ENCODE results near the gene TCEA2. TPM values are rescaled to one million over a fixed set of nuclear protein-coding genes. Genes with fewer than 3 reads are reported as not detected.
A peak's percentile ranks its signal among the peaks of the same experiment; 100 is the strongest.

Gene TCEA2
- total RNA-seq, 1 experiment from 2014 or later = 38.5 TPM

- Histone ChIP-seq H3K4me1 (ENCODE audit: control insufficient read depth, insufficient read depth, low read length) (no peaks in the 10 kb centered on the region), H3K4me3 (ENCODE audit: low read depth in 2 of 2, low read length in 2 of 2) (no peak overlapping the region), H3K36me3 (ENCODE audit: control insufficient read depth, insufficient read depth, low read length) (no peaks in the 10 kb centered on the region), H3K27me3 (ENCODE audit: control insufficient read depth, insufficient read depth, low read length) (no peaks in the 10 kb centered on the region), H3K27ac (ENCODE audit: low read length) (no peak overlapping the region), H3K9me3 (ENCODE audit: control insufficient read depth, insufficient read depth, low read depth, low read length) (no peaks in the 10 kb centered on the region)
- intact Hi-C loops (cut with micrococcal nuclease; ENCODE audit: unreplicated experiment) = no loop called here
- no TSS peak for BruUV-seq (replicated peaks)
- DNase-seq (ENCODE audit: low read depth, low spot score) (no peak), ATAC-seq (peak; percentile 51; the same call in 1 of the 2 replicates)
- in situ Hi-C loops (cut with HindIII; ENCODE audit: low pct_unique_long_range_greater_than_20kb, low sequenced_read_pairs) = no loop called here
- ChIA-PET CTCF (no interaction called here), POLR2A (no interaction called here)
- TF ChIP-seq, protein P1, sequence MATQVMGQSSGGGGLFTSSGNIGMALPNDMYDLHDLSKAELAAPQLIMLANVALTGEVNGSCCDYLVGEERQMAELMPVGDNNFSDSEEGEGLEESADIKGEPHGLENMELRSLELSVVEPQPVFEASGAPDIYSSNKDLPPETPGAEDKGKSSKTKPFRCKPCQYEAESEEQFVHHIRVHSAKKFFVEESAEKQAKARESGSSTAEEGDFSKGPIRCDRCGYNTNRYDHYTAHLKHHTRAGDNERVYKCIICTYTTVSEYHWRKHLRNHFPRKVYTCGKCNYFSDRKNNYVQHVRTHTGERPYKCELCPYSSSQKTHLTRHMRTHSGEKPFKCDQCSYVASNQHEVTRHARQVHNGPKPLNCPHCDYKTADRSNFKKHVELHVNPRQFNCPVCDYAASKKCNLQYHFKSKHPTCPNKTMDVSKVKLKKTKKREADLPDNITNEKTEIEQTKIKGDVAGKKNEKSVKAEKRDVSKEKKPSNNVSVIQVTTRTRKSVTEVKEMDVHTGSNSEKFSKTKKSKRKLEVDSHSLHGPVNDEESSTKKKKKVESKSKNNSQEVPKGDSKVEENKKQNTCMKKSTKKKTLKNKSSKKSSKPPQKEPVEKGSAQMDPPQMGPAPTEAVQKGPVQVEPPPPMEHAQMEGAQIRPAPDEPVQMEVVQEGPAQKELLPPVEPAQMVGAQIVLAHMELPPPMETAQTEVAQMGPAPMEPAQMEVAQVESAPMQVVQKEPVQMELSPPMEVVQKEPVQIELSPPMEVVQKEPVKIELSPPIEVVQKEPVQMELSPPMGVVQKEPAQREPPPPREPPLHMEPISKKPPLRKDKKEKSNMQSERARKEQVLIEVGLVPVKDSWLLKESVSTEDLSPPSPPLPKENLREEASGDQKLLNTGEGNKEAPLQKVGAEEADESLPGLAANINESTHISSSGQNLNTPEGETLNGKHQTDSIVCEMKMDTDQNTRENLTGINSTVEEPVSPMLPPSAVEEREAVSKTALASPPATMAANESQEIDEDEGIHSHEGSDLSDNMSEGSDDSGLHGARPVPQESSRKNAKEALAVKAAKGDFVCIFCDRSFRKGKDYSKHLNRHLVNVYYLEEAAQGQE (IDR thresholded peaks at IDR 0.05; ENCODE audit: insufficient read depth in 1 of 2, low read depth in 2 of 2, low read length in 1 of 2) = no peak
- TF ChIP-seq SIN3A (IDR thresholded peaks at IDR 0.05; ENCODE audit: borderline replicate concordance, insufficient read depth, low read depth, low read length) (no peak), TCF7L2 (IDR thresholded peaks at IDR 0.05; ENCODE audit: low read depth, low read length) (no peak), POLR2AphosphoS5 (IDR thresholded peaks at IDR 0.05; ENCODE audit: low read depth, low read length) (no peak), CTCF (IDR thresholded peaks at IDR 0.05) (no peak)
Observed at GRCh38 chr20:64093013-64093503, 30.1 kb downstream of the TCEA2 start.

DNA sequence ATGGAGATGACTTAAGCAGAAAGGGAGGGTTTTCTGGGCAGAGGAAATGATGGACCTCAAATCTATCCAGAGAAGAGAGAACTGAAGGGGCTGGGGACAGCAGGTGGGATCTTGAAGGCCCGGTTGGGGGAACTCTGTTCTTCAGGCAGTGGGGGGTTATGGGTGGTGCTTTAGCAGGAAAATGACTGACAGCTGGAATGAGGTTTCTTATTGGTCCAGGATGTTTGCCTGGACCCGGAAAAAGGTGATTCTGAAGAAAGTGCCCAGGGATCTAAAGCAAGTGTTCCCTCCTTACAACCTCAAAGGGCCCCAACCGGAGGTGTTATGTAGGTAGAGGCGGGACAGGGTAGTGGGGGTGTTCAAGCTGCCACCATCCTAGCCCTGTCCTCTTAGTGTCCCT is 32.5 kb downstream of the TCEA2 start:
- DNase-seq (ENCODE audit: low read depth, low spot score) = no peak
- no peaks in the 10 kb centered on the region for H3K27me3 ChIP-seq (ENCODE audit: control insufficient read depth, insufficient read depth, low read length)
- no peaks in the 10 kb centered on the region for H3K36me3 ChIP-seq (ENCODE audit: control insufficient read depth, insufficient read depth, low read length)
- no peak for ATAC-seq
- POLR2A ChIA-PET = no interaction called here
- CTCF ChIA-PET = no interaction called here
- H3K27ac ChIP-seq (ENCODE audit: low read length) = no peak overlapping the region
- in situ Hi-C loops (cut with HindIII; ENCODE audit: low pct_unique_long_range_greater_than_20kb, low sequenced_read_pairs) (no loop called here), intact Hi-C loops (cut with micrococcal nuclease; ENCODE audit: unreplicated experiment) (no loop called here)
- H3K4me3 ChIP-seq (ENCODE audit: low read depth in 2 of 2, low read length in 2 of 2) = no peak overlapping the region
- no peaks in the 10 kb centered on the region for H3K9me3 ChIP-seq (ENCODE audit: control insufficient read depth, insufficient read depth, low read depth, low read length)
- BruUV-seq (replicated peaks) = no TSS peak
- no peaks in the 10 kb centered on the region for H3K4me1 ChIP-seq (ENCODE audit: control insufficient read depth, insufficient read depth, low read length)
- no peak for TF ChIP-seq CTCF (IDR thresholded peaks at IDR 0.05)
- TF ChIP-seq, protein P1 (IDR thresholded peaks at IDR 0.05; ENCODE audit: insufficient read depth in 1 of 2, low read depth in 2 of 2, low read length in 1 of 2) = no peak
- TF ChIP-seq SIN3A (IDR thresholded peaks at IDR 0.05; ENCODE audit: borderline replicate concordance, insufficient read depth, low read depth, low read length) = no peak
- no peak for TF ChIP-seq TCF7L2 (IDR thresholded peaks at IDR 0.05; ENCODE audit: low read depth, low read length)
- no peak for TF ChIP-seq POLR2AphosphoS5 (IDR thresholded peaks at IDR 0.05; ENCODE audit: low read depth, low read length)

Data from Panc1 (cell line).